KMS-11 (cell line): ENCODE measurements around the gene PCNX4.

Source experiments
- H2AFZ ChIP-seq: fragments of 200-600 bp; sonication (generic); 2 replicates; pipeline ENCODE4 v1.6.1; 2016; ENCODE audit warnings: antibody characterized with exemption, mixed run types, low read depth
- H3K27ac ChIP-seq: fragments of 200-600 bp; sonication (generic); 2 replicates; pipeline ENCODE4 v1.6.1; 2016; ENCODE audit warnings: mild to moderate bottlenecking, mixed run types
- H3K27me3 ChIP-seq: fragments of 200-600 bp; sonication (generic); 2 replicates; pipeline ENCODE4 v1.6.1; 2017; ENCODE audit warnings: mild to moderate bottlenecking, low read depth, mixed run types, moderate library complexity; ENCODE audit not compliant: insufficient read depth
- H3K36me3 ChIP-seq: fragments of 200-600 bp; sonication (generic); 2 replicates; pipeline ENCODE4 v1.6.1; 2017; ENCODE audit warnings: mild to moderate bottlenecking, mixed run types; ENCODE audit not compliant: insufficient read depth
- H3K4me1 ChIP-seq: fragments of 200-600 bp; sonication (generic); 2 replicates; pipeline ENCODE4 v1.6.1; 2016; ENCODE audit warnings: mild to moderate bottlenecking, low read depth, mixed run types; ENCODE audit not compliant: poor library complexity, severe bottlenecking
- H3K4me2 ChIP-seq: fragments of 200-600 bp; sonication (generic); 2 replicates; pipeline ENCODE4 v1.7.0; 2016; ENCODE audit warnings: mild to moderate bottlenecking, mixed run types
- H3K4me3 ChIP-seq: fragments of 200-600 bp; sonication (generic); IDR thresholded peaks from 2 replicates; pipeline ENCODE4 v1.6.1; 2017; ENCODE audit warnings: low read depth, low read length, mixed read lengths; ENCODE audit not compliant: insufficient read depth
- H3K79me2 ChIP-seq: fragments of 200-600 bp; sonication (generic); 2 replicates; pipeline ENCODE4 v1.6.1; 2016; ENCODE audit warnings: low read depth, mixed run types; ENCODE audit not compliant: insufficient read depth
- H3K9ac ChIP-seq: fragments of 200-600 bp; sonication (generic); 2 replicates; pipeline ENCODE4 v1.6.1; 2016; ENCODE audit warnings: mild to moderate bottlenecking, mixed run types
- H4K20me1 ChIP-seq: fragments of 200-600 bp; sonication (generic); 2 replicates; pipeline ENCODE4 v1.6.1; 2016; ENCODE audit warnings: mild to moderate bottlenecking, mixed run types; ENCODE audit not compliant: insufficient read depth
- TF ChIP-seq, protein P1 (sequence below): fragments of 200-600 bp; sonication (generic); conservative IDR thresholded peaks from 2 replicates; pipeline ENCODE4 v1.6.1; 2017; ENCODE audit warnings: low read depth, mild to moderate bottlenecking, antibody characterized with exemption, low read length, moderate library complexity, mixed read lengths

Gene PCNX4

DNA sequence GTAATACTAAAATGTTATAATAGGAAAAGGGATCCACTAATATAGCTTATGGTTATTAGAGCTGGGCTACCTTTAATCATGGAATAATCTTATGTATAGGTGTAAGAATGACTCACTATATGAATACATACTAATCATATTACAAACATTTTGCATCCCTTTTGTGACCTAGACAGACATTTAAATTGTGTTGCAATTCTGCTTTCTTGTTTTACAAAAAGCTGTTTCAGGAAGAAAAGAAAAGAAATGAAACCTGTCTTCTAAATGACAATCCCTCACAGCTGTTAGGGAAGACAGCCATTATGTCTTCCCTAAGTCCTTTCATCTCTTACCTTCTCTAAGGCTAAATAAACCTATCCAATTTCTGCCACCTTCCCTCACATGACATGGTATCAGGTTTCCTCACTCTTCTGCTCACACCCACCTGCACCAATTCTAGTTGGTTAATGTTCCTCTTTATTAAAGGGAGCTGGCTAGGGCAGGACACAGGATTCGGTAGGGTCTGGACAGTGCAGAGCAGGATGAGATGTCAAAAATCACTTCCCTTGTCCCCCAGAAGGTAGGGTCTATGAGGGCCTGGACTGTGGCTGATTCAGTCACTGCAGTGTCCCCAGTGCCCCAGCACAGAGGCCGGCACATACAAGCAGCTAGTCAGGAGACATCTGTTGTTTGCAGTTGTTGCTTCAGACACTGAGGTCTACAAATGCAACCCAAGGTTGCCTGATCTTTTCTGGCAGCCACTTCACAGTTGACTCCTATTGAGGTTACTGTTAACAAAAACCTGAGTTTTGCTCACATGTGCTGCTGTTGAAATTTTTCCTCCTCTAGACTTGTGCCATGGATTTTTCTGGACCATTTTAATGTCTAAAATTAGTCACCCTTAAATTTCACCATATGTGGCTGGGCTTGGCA, 69.7 kb downstream of the PCNX4 start:
- Histone ChIP-seq H3K9ac (no peak overlapping the region), H3K27me3 (no peaks in the 10 kb centered on the region), H3K4me2 (no peak overlapping the region), H3K4me3 (no peak overlapping the region), H3K36me3 (no peaks in the 10 kb centered on the region), H3K4me1 (peaks cover 30% of the 10 kb centered on the region), H3K27ac (no peak overlapping the region), H4K20me1 (no peaks in the 10 kb centered on the region), H3K79me2 (no peaks in the 10 kb centered on the region), H2AFZ (no peak overlapping the region)
- TF ChIP-seq, protein P1, sequence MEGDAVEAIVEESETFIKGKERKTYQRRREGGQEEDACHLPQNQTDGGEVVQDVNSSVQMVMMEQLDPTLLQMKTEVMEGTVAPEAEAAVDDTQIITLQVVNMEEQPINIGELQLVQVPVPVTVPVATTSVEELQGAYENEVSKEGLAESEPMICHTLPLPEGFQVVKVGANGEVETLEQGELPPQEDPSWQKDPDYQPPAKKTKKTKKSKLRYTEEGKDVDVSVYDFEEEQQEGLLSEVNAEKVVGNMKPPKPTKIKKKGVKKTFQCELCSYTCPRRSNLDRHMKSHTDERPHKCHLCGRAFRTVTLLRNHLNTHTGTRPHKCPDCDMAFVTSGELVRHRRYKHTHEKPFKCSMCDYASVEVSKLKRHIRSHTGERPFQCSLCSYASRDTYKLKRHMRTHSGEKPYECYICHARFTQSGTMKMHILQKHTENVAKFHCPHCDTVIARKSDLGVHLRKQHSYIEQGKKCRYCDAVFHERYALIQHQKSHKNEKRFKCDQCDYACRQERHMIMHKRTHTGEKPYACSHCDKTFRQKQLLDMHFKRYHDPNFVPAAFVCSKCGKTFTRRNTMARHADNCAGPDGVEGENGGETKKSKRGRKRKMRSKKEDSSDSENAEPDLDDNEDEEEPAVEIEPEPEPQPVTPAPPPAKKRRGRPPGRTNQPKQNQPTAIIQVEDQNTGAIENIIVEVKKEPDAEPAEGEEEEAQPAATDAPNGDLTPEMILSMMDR = no peak

DNA sequence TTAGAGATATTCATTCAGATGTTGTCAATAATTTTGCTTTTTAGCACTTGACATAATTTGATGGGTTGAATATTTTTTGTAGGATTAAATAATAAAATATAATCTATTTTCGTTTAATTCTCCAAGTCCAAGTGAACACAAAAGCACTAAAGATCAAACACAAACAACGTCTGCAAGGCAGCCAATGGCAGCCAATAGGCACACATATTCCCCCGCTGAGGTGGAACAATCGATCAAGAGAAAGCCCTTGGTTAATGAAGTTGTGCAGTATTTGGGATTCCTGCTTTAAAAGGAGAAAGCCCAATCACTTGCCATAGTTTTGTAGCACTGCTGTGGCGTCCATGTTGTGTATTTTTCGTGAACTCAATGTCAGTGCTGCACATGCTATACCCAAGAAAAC, 72.0 kb downstream of the PCNX4 start:
- H3K4me1 ChIP-seq = peaks cover 32% of the 10 kb centered on the region
- no peaks in the 10 kb centered on the region for H3K79me2 ChIP-seq
- H3K4me2 ChIP-seq = peak overlapping the region; percentile 96; the same call in 1 of the 2 replicates
- no peaks in the 10 kb centered on the region for H3K36me3 ChIP-seq
- H3K4me3 ChIP-seq = no peak overlapping the region
- no peak overlapping the region for H2AFZ ChIP-seq
- H3K27me3 ChIP-seq = no peaks in the 10 kb centered on the region
- H3K9ac ChIP-seq = no peak overlapping the region
- TF ChIP-seq, protein P1 = no peak
- H4K20me1 ChIP-seq = no peaks in the 10 kb centered on the region
- no peak overlapping the region for H3K27ac ChIP-seq

DNA sequence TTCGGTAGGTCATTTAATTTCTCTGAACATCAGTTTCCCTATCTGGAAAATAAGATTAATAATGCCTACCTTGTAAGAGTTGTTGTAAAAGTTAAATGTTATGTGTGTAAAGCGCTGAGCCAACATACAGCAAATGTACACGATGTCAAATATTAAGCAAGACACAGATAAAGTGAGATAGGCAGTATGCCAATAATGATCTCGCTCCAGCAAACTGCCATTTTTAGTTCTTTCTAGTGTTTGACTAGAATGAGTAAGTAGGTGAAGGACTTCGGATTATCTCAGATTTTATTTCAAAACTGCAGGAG, 72.6 kb downstream of the PCNX4 start:
- Histone ChIP-seq H2AFZ (peak overlapping the region; percentile 87), H3K79me2 (no peaks in the 10 kb centered on the region)

DNA sequence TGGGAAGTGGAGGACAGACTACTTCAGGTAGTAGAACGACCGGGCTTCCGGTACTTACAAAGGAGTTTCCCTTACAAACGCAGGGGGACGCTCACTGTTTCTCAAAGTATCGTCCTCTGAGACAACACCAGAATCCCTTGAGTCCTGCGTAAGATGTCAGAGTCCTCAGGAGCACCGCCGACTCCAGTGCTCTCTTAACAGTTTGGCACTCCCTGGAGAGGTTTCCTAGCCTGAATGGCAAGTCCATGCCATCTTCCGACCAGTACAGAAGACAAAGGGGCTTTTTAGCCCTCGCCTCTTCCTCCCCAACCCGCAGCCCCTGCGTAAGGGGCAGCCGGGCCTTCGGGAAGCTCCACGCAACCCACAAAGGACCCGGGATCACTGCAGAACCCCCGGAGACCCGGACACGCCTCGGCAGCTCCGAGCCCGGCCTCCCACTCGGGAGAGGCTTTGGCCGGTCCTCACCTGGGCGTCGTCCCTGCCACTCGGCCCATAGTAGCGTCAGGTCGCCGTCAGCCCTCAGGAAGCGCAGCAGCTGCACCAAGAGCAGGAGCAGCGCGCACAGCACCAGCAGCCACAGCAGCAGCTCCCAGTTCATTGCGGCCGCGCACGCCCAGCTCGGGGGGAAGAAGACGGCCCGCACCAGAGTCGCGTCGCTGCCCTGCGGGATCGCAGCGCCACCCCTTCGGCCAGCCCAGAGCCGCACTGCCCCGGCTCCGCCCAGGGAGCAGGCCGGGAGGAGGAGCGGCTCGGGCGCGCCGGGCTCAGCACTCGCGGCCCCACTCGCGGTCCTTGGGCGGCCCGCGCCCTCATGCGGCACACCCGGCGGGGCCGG, 73.2 kb downstream of the PCNX4 start, which contains the start of gene DHRS7:
Gene DHRS7 (minus strand): TSS at position 687 of the 835 bp plus-strand sequence. CDS start 89 bp downstream, at position 598.
- Histone ChIP-seq H2AFZ (peak within 1 kb of the TSS; percentile 87), H3K36me3 (no peaks in the 10 kb centered on the region), H3K79me2 (no peaks in the 10 kb centered on the region), H3K4me3 (no peak within 1 kb of the TSS), H3K27ac (peak within 1 kb of the TSS; percentile 70), H3K9ac (peak within 1 kb of the TSS; percentile 52; the same call in 1 of the 2 replicates), H3K27me3 (no peaks in the 10 kb centered on the region), H3K4me2 (peak within 1 kb of the TSS; percentile 96), H3K4me1 (peaks cover 32% of the 10 kb centered on the region), H4K20me1 (no peaks in the 10 kb centered on the region)
- TF ChIP-seq, protein P1 = no peak

More for the DNA sequence above, 72.6 kb downstream of the PCNX4 start:
- Histone ChIP-seq H3K4me2 (peak overlapping the region; percentile 96), H4K20me1 (no peaks in the 10 kb centered on the region), H3K4me3 (no peak overlapping the region), H3K27me3 (no peaks in the 10 kb centered on the region), H3K9ac (peak overlapping the region; percentile 52; the same call in 1 of the 2 replicates), H3K4me1 (peaks cover 32% of the 10 kb centered on the region), H3K36me3 (no peaks in the 10 kb centered on the region), H3K27ac (peak overlapping the region; percentile 70)
- TF ChIP-seq, protein P1 = no peak
